ENCODE measurements around the gene TSLP.

GRCh38 chr5:111069839-111070238, 1.7 kb upstream of the TSLP start:
- TF ChIP-seq, protein P1, sequence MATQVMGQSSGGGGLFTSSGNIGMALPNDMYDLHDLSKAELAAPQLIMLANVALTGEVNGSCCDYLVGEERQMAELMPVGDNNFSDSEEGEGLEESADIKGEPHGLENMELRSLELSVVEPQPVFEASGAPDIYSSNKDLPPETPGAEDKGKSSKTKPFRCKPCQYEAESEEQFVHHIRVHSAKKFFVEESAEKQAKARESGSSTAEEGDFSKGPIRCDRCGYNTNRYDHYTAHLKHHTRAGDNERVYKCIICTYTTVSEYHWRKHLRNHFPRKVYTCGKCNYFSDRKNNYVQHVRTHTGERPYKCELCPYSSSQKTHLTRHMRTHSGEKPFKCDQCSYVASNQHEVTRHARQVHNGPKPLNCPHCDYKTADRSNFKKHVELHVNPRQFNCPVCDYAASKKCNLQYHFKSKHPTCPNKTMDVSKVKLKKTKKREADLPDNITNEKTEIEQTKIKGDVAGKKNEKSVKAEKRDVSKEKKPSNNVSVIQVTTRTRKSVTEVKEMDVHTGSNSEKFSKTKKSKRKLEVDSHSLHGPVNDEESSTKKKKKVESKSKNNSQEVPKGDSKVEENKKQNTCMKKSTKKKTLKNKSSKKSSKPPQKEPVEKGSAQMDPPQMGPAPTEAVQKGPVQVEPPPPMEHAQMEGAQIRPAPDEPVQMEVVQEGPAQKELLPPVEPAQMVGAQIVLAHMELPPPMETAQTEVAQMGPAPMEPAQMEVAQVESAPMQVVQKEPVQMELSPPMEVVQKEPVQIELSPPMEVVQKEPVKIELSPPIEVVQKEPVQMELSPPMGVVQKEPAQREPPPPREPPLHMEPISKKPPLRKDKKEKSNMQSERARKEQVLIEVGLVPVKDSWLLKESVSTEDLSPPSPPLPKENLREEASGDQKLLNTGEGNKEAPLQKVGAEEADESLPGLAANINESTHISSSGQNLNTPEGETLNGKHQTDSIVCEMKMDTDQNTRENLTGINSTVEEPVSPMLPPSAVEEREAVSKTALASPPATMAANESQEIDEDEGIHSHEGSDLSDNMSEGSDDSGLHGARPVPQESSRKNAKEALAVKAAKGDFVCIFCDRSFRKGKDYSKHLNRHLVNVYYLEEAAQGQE (IDR thresholded peaks at IDR 0.05; ENCODE audit: low read depth, low read length), result no peak
- TF ChIP-seq, protein P2, sequence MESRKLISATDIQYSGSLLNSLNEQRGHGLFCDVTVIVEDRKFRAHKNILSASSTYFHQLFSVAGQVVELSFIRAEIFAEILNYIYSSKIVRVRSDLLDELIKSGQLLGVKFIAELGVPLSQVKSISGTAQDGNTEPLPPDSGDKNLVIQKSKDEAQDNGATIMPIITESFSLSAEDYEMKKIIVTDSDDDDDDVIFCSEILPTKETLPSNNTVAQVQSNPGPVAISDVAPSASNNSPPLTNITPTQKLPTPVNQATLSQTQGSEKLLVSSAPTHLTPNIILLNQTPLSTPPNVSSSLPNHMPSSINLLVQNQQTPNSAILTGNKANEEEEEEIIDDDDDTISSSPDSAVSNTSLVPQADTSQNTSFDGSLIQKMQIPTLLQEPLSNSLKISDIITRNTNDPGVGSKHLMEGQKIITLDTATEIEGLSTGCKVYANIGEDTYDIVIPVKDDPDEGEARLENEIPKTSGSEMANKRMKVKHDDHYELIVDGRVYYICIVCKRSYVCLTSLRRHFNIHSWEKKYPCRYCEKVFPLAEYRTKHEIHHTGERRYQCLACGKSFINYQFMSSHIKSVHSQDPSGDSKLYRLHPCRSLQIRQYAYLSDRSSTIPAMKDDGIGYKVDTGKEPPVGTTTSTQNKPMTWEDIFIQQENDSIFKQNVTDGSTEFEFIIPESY (IDR thresholded peaks at IDR 0.05; ENCODE audit: borderline replicate concordance, low read depth), result no peak
- TF ChIP-seq, protein P3, sequence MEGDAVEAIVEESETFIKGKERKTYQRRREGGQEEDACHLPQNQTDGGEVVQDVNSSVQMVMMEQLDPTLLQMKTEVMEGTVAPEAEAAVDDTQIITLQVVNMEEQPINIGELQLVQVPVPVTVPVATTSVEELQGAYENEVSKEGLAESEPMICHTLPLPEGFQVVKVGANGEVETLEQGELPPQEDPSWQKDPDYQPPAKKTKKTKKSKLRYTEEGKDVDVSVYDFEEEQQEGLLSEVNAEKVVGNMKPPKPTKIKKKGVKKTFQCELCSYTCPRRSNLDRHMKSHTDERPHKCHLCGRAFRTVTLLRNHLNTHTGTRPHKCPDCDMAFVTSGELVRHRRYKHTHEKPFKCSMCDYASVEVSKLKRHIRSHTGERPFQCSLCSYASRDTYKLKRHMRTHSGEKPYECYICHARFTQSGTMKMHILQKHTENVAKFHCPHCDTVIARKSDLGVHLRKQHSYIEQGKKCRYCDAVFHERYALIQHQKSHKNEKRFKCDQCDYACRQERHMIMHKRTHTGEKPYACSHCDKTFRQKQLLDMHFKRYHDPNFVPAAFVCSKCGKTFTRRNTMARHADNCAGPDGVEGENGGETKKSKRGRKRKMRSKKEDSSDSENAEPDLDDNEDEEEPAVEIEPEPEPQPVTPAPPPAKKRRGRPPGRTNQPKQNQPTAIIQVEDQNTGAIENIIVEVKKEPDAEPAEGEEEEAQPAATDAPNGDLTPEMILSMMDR (IDR thresholded peaks at IDR 0.05), result no peak
- no peak for TF ChIP-seq EZH2phosphoT487 (IDR thresholded peaks at IDR 0.05; ENCODE audit: borderline replicate concordance, low read depth)
- TF ChIP-seq, protein P4, sequence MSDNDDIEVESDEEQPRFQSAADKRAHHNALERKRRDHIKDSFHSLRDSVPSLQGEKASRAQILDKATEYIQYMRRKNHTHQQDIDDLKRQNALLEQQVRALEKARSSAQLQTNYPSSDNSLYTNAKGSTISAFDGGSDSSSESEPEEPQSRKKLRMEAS (IDR thresholded peaks at IDR 0.05; ENCODE audit: low read depth), result peak; percentile 43; the same call in 1 of the 2 replicates
- TF ChIP-seq EP300 (IDR thresholded peaks at IDR 0.05; ENCODE audit: borderline replicate concordance in 1 of 2, low read depth in 1 of 2, low read length in 1 of 2), result peak; percentile 25 to 84; a peak in 3 of 4 replicates
- TF ChIP-seq, protein P5, sequence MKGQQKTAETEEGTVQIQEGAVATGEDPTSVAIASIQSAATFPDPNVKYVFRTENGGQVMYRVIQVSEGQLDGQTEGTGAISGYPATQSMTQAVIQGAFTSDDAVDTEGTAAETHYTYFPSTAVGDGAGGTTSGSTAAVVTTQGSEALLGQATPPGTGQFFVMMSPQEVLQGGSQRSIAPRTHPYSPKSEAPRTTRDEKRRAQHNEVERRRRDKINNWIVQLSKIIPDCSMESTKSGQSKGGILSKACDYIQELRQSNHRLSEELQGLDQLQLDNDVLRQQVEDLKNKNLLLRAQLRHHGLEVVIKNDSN (IDR thresholded peaks at IDR 0.05; ENCODE audit: borderline replicate concordance, low read depth), result no peak
- no peak for TF ChIP-seq YY1 (IDR thresholded peaks at IDR 0.05; ENCODE audit: low read depth)

All from SK-N-SH (cell line).